Kidney epithelial cell (primary cell): ENCODE results near the gene TRIO. TPM values are rescaled to one million over a fixed set of nuclear protein-coding genes. Genes with fewer than 3 reads are reported as not detected.

ENCODE experiments used
- DNase-seq: peaks from one replicate; pipeline ENCODE4 v3.0.0-alpha.2; 2010; ENCODE audit warnings: low read depth
- H3K27me3 ChIP-seq: 2 replicates; pipeline ENCODE4 v1.6.0; 2011; ENCODE audit warnings: low read length; ENCODE audit not compliant: control insufficient read depth, insufficient read depth
- H3K36me3 ChIP-seq: 2 replicates; pipeline ENCODE4 v1.5.1; 2011; ENCODE audit warnings: low read length; ENCODE audit not compliant: control insufficient read depth, insufficient read depth
- H3K4me3 ChIP-seq: 2 replicates; pipeline ENCODE4 v1.5.1; 2011; ENCODE audit warnings: low read depth, mild to moderate bottlenecking, control low read depth, low read length
- CTCF ChIP-seq: IDR thresholded peaks from 2 replicates; pipeline ENCODE4 v1.5.1; 2011; ENCODE audit warnings: mild to moderate bottlenecking, moderate library complexity, low read length, control low read depth, inconsistent platforms; ENCODE audit not compliant: insufficient read depth, poor library complexity, severe bottlenecking
- total RNA-seq: library from RNA; depleted of rRNA; stranded (reverse); fragments of >200 nt; gene quantifications from 2 replicates; pipeline ENCODE4 v1.2.3, GENCODE V29; 2015

TRIO gene
- total RNA-seq, 1 donor from 2014 or later = 174 TPM

DNA sequence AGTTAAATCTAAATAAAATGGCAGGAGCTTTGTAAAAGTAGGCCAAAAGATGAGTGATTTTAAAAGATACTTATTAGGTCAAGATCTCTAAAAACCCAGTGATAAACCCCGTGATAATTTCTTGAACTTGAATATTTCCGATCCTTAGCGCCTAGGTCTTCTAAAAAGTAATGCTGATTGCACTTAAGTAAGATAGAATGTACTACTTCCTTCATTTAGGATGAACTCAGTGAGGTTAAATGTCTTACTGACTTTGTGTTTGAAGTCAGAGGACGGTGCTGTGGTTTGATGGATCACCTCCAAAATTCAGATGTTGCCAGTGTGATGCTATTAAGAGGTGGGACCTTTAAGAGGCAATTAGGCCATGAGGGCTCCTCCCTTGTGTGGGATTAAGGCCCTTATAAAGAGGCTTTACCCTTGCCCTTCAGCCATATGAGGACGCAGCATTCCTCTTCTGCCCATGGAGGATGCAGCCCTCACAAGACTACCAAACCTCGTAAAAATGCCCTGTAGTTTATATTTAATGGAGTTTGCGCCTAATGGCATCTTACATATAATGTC, 130.1 kb downstream of the TRIO start:
- TF ChIP-seq CTCF = no peak
- no peak for DNase-seq
- Histone ChIP-seq H3K36me3 (peaks cover 1% of the 10 kb centered on the region), H3K4me3 (no peak overlapping the region), H3K27me3 (no peaks in the 10 kb centered on the region)

- DNase-seq = no peak
- no peaks in the 10 kb centered on the region for H3K36me3 ChIP-seq
- no peak for TF ChIP-seq CTCF
- H3K27me3 ChIP-seq = no peaks in the 10 kb centered on the region
- no peak overlapping the region for H3K4me3 ChIP-seq
Observed at GRCh38 chr5:14276380-14276779, 133.2 kb downstream of the TRIO start.

- no peaks in the 10 kb centered on the region for H3K27me3 ChIP-seq
- no peak for DNase-seq
- no peak overlapping the region for H3K4me3 ChIP-seq
- no peak for TF ChIP-seq CTCF
- no peaks in the 10 kb centered on the region for H3K36me3 ChIP-seq
Observed at GRCh38 chr5:14277385-14278320, 134.5 kb downstream of the TRIO start.

- TF ChIP-seq CTCF = no peak
- H3K4me3 ChIP-seq = no peak overlapping the region
- H3K36me3 ChIP-seq = no peaks in the 10 kb centered on the region
- no peak for DNase-seq
- no peaks in the 10 kb centered on the region for H3K27me3 ChIP-seq
Observed at GRCh38 chr5:14280294-14280854, 137.2 kb downstream of the TRIO start.

GRCh38 chr5:14281746-14282181, 138.6 kb downstream of the TRIO start:
- Histone ChIP-seq H3K4me3 (no peak overlapping the region), H3K36me3 (no peaks in the 10 kb centered on the region), H3K27me3 (no peaks in the 10 kb centered on the region)
- no peak for TF ChIP-seq CTCF
- DNase-seq = no peak
